GM21381 (cell line): ENCODE results near the gene SPR.
A peak's percentile ranks its signal among the peaks of the same experiment; 100 is the strongest.

Experiments
- ATAC-seq: cut with Tn5 transposase; IDR thresholded peaks from one replicate; pipeline ENCODE4 v1.9.1; 2021; ENCODE audit warnings: mild to moderate bottlenecking, moderate library complexity; ENCODE audit not compliant: unreplicated experiment

SPR gene

GRCh38 chr2:72929010-72929409 is 41.8 kb downstream of the SPR start:
- ATAC-seq: no peak

GRCh38 chr2:72931280-72931910 is 44.2 kb downstream of the SPR start:
- ATAC-seq: no peak

DNA sequence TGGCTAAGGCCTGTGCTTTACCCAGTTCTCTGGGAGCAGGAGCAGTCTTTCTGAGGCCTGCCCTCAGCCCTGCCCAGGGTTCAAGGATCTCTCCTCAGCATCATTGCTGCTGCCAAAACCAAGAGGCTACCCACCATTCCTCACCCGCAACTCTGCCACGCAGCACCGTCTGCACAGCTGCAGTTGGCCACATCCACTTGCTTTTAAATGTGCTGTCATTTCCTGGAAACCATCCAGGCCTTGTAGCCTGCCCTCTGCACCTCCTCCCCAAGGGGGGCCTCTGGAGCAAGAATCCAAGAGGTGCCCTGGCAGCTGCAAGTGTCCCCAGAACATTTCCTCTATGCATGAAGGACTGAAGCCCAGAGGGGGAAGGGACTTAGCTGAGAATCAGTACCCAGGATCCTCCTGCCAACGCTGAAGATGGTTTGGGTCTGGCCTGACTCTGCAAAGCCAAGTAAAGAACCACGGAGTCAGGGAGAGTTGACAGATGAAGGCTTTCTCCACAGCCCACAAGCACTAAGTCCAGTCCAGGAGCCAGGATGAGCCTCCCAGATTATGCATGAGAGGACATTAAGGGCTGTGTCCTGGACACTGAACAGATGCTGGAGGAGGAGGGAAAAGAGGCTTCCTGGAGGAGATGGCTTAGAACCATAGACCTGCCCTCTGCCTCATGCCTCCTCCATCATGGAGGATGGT is 45.0 kb downstream of the SPR start:
- ATAC-seq: no peak

DNA sequence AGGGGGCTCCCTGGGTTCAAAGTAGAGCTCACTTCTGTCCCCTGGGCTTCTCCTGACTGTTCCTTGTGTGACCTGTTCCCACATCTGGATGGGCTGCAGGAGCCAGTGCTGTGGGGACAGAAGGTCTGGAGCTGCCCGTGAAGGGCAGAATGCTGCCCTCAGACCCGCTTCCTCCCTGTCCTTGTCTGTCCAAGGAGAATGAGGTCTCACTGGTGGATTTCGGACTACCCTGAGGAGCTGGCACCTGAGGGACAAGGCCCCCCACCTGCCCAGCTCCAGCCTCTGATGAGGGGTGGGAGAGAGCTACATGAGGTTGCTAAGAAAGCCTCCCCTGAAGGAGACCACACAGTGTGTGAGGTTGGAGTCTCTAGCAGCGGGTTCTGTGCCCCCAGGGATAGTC is 45.6 kb downstream of the SPR start:
- no peak for ATAC-seq

- no peak for ATAC-seq
These were observed 46.0 kb downstream of the SPR start for GRCh38 chr2:72933207-72933606.

GRCh38 chr2:72933646-72934151 is 46.5 kb downstream of the SPR start:
- ATAC-seq: no peak

DNA sequence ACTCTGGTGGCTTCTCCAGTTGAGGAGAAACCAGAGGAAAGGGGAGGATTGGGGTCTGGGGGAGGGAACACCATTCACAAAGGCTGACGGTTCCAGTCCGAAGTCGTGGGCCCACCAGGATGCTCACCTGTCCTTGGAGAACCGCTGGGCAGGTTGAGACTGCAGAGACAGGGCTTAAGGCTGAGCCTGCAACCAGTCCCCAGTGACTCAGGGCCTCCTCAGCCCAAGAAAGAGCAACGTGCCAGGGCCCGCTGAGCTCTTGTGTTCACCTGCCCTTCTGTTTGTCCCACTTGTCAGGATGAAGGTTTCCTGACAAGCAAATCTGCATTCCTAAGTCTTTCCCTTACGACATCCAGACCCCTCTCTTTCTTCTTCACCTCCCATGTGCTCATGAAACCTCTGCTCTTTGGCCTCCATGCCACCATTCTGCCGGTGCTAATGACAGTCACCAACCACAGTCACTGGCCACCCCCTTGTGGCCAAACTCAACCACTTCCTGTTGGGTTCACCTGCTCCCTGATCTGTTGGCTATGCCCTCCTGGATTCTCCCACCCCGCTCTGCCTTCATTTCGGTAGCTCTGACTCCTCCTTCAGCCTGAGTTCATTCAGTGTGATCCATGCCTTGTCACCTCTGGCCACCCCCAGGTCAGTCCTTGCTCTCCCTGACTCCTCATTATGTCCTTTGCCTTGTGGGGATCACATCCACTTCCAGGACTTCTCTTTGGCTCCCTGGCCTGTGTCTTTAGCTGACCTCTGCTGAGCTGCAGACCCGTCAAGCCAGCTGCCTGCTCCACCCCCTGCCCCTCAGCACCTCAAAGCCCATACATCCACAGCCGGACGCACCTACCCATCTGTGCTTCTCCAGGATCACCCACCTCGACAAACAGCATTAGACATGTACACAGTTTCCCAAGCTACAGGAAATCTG is 47.7 kb downstream of the SPR start:
- peak; percentile 59 for ATAC-seq

DNA sequence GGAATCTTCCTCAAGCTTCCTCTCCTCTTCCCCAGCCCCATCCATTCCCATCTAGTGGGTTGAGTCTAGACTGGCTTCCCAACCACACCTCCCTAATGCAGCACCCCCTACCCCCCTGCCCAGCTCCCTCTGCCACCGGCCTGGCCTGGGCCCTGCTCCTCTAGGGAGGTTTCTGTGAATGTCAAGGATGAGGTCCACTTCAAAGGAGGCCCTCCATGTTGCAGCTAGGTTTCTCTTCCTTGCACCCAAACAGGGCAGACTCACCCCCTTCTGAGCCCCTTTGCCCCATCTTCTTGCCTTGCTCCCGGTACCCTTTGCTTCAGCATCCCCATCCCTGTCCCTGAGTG is 48.4 kb downstream of the SPR start:
- ATAC-seq: no peak

DNA sequence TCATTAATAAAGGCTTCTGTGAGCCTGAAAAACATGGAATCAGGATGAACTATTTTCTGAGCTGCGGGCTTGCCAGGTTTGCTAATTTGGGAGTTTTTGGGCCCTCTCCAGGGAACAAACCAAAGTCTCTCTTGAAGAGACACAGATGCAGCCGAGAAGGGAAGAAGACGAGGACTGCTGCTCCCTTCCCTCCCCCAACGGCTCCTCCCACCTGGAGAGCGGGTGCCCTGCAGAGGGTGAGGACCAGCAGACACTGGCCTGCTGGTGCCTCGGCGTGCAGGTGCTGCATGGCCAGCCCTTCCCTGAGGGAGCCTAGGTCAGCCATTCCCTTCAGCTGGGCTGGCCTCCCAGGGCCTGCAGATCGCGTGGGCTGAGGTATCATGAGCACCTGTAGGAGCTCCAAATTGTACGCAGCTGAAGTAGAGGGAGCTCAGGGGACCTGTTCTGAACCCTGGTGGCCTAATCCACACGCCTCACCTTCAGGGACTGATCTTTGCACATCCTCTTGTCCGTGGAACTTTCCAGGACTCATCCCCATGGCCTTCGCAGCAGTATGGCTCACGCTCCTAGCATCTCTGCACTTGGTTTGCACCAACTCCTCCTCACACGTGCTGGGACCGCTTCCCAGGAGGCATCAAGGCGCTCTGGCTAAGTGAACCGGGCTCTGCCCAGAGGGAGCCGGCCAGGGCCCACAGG is 49.6 kb downstream of the SPR start:
- ATAC-seq: no peak

GRCh38 chr2:72937356-72937669 is 50.1 kb downstream of the SPR start:
- no peak for ATAC-seq

DNA sequence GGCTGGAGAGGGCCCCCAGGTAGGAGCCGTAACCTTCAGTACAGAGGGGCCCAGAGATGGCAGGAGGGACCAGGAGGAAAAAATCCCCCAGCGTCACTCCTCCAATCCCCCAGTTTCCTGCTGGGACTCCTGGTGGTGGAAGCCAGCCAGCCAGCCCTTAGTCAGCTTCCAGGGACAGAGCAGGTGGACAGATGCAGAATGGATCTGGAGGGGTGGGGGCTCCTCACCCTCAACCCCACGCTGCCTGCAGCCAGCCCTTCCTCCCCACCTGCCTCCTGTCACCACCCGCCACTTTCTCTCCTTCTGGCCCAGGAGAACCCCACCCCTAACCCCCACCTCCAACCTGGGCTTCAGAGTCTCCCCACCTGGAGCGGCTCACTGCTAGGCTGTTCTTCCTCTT is 51.2 kb downstream of the SPR start:
- ATAC-seq: no peak

DNA sequence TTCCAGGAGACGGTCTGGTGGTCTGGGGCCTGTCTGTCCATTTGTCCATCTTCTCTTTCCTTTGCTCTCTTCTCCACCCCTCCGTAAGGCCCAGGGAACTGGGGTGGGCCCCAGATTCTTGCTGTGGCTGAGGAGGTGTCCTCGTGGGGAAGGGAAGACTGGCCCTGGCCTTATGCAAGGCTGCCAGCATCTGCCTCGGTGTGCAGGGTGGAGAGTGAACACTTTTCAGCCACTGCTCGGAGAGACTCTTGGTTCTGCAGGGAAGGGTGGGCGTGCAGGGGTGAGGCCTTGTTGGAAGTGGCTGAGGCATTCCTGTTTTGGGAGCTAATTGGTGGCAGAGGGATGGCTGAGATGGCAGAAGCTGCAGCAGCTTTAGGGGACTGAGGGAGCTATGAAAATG is 53.2 kb downstream of the SPR start:
- no peak for ATAC-seq

DNA sequence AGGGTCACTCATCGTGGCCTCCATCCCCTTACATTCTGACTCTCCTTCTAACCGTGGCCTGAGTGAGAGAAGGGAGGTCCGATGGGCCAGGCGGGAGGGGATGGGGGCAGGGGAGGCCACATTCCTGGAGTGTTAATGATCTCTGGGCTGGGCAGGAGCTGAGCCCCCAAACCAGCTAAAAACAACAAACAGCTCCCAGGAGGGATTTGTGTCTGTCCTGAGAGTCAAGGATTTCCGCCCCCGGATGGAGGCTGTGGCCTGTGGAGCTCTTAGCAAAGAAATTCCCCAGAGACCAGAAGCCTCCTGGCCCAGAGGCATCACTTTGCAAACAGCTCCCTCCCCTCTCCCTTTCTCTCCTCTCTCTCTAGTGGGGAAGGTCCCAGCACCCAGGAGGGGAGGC is 53.6 kb downstream of the SPR start:
- no peak for ATAC-seq
